Upper lobe of right lung (tissue), 1 donor: ENCODE data around the gene OPCML. TPM values are rescaled to one million over a fixed set of nuclear protein-coding genes. Genes with fewer than 3 reads are reported as not detected.

Experiments
- ATAC-seq: fragments of 200-7000 bp; cut with Tn5 transposase; one replicate; pipeline ENCODE4 v1.9.1; 2020; ENCODE audit warnings: mild to moderate bottlenecking, moderate library complexity
- DNase-seq: peaks from one replicate; pipeline ENCODE4 v3.0.0-alpha.2; 2020
- H3K27ac ChIP-seq: fragments of 200-600 bp; one replicate; pipeline ENCODE4 v1.8.0; 2022
- H3K27me3 ChIP-seq: fragments of 200-600 bp; one replicate; pipeline ENCODE4 v1.8.0; 2022; ENCODE audit warnings: mild to moderate bottlenecking
- H3K36me3 ChIP-seq: fragments of 200-600 bp; one replicate; pipeline ENCODE4 v1.8.0; 2022
- H3K4me1 ChIP-seq: fragments of 200-600 bp; one replicate; pipeline ENCODE4 v1.8.0; 2022
- H3K4me3 ChIP-seq: fragments of 200-600 bp; one replicate; pipeline ENCODE4 v1.8.0; 2022; ENCODE audit warnings: mild to moderate bottlenecking
- H3K9me3 ChIP-seq: fragments of 200-600 bp; one replicate; pipeline ENCODE4 v1.8.0; 2022
- intact Hi-C: fragments of 100-400 bp; cut with DNase I; formaldehyde crosslinking; loops from one replicate; pipeline ENCODE4 v1.11.0; 2022
- total RNA-seq: library from RNA; stranded (reverse); fragmentation: NEBNext Ultra II Directional; extraction: Animal tissue kit (Norgen Biotek cat#: 25700); gene quantifications from one replicate; pipeline ENCODE4 v1.2.1, GENCODE V29; 2021
- TF ChIP-seq, protein P1 (sequence below): fragments of 200-600 bp; IDR thresholded peaks from one replicate; pipeline ENCODE4 v1.8.0; 2022; ENCODE audit warnings: antibody characterized with exemption
- donor health status: DM: no; HTN: yes; CAD: no; lungs with severe emphysema.

Gene OPCML
- total RNA-seq, 1 donor from 2014 or later, result not detected

GRCh38 chr11:132457445-132457844 is 1074.9 kb downstream of the OPCML start:
- no peak for DNase-seq
- no peak overlapping the region for H3K4me3 ChIP-seq
- H3K9me3 ChIP-seq, result no peaks in the 10 kb centered on the region
- no peaks in the 10 kb centered on the region for H3K27me3 ChIP-seq
- intact Hi-C loops, result no loop called here
- no peaks in the 10 kb centered on the region for H3K36me3 ChIP-seq
- ATAC-seq, result no peak
- no peak overlapping the region for H3K27ac ChIP-seq
- no peaks in the 10 kb centered on the region for H3K4me1 ChIP-seq
- TF ChIP-seq, protein P1, sequence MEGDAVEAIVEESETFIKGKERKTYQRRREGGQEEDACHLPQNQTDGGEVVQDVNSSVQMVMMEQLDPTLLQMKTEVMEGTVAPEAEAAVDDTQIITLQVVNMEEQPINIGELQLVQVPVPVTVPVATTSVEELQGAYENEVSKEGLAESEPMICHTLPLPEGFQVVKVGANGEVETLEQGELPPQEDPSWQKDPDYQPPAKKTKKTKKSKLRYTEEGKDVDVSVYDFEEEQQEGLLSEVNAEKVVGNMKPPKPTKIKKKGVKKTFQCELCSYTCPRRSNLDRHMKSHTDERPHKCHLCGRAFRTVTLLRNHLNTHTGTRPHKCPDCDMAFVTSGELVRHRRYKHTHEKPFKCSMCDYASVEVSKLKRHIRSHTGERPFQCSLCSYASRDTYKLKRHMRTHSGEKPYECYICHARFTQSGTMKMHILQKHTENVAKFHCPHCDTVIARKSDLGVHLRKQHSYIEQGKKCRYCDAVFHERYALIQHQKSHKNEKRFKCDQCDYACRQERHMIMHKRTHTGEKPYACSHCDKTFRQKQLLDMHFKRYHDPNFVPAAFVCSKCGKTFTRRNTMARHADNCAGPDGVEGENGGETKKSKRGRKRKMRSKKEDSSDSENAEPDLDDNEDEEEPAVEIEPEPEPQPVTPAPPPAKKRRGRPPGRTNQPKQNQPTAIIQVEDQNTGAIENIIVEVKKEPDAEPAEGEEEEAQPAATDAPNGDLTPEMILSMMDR, result no peak

DNA sequence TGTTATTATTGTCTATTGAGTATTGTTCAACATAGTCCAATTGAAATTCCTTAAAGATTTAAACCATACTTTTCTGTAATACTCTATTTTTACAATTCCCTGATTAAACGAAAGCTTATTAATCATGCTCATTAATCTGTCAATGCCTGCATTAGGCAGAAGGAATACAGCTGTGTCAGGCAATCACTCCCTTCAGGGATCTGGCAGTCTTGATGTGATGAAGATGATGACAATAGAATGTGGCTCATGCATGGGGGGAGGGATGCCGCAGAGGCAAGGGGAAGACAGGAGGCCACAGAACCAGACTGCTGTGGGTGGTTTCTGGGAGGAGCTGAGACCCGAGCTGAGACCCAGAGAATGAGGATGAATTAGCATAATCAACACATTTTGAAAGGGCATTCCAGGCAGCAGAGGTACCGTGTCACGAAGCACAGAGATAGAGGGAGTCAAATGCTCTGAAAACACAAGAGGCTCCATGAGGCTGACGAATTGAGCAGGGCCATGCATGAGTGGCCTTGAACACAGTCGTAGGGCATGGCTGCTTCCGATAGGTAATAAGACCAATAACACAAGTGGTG is 1075.5 kb downstream of the OPCML start:
- H3K4me3 ChIP-seq, result no peak overlapping the region
- H3K9me3 ChIP-seq, result no peaks in the 10 kb centered on the region
- H3K36me3 ChIP-seq, result no peaks in the 10 kb centered on the region
- ATAC-seq (no peak), DNase-seq (no peak)
- intact Hi-C loops, result no loop called here
- H3K4me1 ChIP-seq, result no peaks in the 10 kb centered on the region
- TF ChIP-seq, protein P1, result no peak
- no peak overlapping the region for H3K27ac ChIP-seq
- H3K27me3 ChIP-seq, result no peaks in the 10 kb centered on the region

DNA sequence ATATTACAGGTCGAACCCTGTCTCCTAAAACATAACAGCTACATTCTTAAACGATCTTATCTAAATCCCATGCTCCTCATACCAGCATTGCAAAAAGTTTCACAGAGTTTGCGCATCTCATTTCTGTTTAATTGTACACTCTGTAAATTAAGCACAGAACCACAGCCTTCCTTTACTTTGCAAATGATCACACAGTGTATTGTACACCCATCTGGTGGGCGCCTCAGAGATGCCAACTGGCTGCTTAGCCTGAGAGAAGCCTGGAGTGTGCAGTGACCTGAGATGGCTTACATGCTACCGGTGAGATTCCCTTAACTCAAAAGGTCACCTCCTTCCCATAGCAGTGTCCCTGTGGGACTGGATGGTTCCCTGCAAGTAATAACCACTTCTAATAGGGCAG is 1077.3 kb downstream of the OPCML start:
- DNase-seq, result no peak
- no peaks in the 10 kb centered on the region for H3K36me3 ChIP-seq
- no peak overlapping the region for H3K27ac ChIP-seq
- intact Hi-C loops, result no loop called here
- H3K4me3 ChIP-seq, result no peak overlapping the region
- TF ChIP-seq, protein P1, result no peak
- H3K27me3 ChIP-seq, result no peaks in the 10 kb centered on the region
- H3K9me3 ChIP-seq, result no peaks in the 10 kb centered on the region
- peak; percentile 19 for ATAC-seq
- H3K4me1 ChIP-seq, result no peaks in the 10 kb centered on the region

DNA sequence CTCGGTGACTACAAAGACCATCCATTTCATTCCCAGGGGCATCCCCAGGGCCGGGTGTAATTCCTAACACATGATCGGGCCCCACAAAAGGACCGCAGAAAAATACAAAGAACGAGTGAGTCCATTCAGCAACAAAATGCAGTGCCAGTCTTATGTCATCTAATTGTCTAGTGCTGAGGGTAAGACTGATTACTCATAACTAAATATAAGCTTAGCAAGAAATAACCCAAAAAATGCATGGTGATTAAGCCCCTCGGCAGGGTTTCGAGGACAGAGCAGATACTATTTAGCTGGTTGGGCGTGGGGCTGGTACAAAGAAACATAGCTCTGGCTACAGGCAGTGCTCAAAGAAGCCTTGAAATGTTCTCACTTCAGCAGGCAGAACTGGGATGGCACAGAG is 1078.9 kb downstream of the OPCML start:
- Histone ChIP-seq H3K27ac (no peak overlapping the region), H3K4me3 (no peak overlapping the region), H3K9me3 (no peaks in the 10 kb centered on the region), H3K4me1 (no peaks in the 10 kb centered on the region), H3K27me3 (no peaks in the 10 kb centered on the region), H3K36me3 (no peaks in the 10 kb centered on the region)
- TF ChIP-seq, protein P1, result no peak
- DNase-seq (no peak), ATAC-seq (no peak)
- intact Hi-C loops, result no loop called here

DNA sequence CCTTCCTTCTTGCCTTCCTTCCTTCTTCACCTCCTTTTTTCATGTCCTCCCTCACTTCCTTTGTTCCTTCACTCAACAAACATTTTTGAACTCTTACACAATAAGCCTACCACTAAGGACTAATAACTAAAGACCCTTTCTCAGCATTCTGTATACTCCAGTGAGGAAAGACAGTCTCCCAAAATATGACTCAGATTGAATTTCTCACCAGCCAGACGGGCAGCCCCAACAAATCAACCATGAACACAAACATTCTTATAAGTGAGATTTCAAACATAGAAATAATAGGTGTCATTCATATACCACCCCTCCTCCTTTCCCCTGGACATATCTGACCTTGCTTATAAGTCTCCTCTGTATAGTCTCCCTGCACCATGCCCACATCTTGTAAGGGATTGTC is 1079.7 kb downstream of the OPCML start:
- no peak overlapping the region for H3K4me3 ChIP-seq
- intact Hi-C loops, result no loop called here
- H3K9me3 ChIP-seq, result no peaks in the 10 kb centered on the region
- no peak overlapping the region for H3K27ac ChIP-seq
- DNase-seq (no peak), ATAC-seq (no peak)
- H3K4me1 ChIP-seq, result no peaks in the 10 kb centered on the region
- TF ChIP-seq, protein P1, result no peak
- no peaks in the 10 kb centered on the region for H3K36me3 ChIP-seq
- H3K27me3 ChIP-seq, result no peaks in the 10 kb centered on the region
